Measurements from ENCODE around the gene PEX5L. TPM values are rescaled to one million over a fixed set of nuclear protein-coding genes. Genes with fewer than 3 reads are reported as not detected.

Gene PEX5L
- total and polyA plus RNA-seq, 8 donors: 1.1 to 30.2 (median 8.6) TPM

DNA sequence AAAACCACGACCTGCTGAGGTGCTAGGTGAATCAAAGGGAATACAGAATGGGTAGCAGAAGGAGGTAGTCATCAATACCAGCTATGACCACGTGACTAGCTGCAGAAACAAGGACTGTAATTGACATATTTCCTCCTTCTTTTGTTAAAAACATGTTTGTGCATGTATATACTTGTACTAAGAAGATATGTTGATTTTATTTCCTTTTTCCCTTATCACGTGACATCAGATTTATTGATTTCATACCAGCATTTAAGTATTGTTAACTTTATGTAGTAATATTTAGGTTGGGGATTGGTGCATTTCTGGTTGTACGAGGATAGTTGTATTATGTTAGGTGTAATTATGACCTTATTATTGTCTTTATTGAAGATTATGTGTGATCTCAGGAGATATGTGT, 36.2 kb downstream of the PEX5L start:
- H3K9me3 ChIP-seq: no peaks in the 10 kb centered on the region
- ATAC-seq (no peak), DNase-seq (no peak), FAIRE-seq (no peak)
- 80 to 85% methylated on average over 4 of the region's 4 CpGs for WGBS, 2 donors
- no peak overlapping the region for H3K27ac ChIP-seq
- no peaks in the 10 kb centered on the region for H3K27me3 ChIP-seq
- no peaks in the 10 kb centered on the region for H3K36me3 ChIP-seq
- TF ChIP-seq, protein P1, sequence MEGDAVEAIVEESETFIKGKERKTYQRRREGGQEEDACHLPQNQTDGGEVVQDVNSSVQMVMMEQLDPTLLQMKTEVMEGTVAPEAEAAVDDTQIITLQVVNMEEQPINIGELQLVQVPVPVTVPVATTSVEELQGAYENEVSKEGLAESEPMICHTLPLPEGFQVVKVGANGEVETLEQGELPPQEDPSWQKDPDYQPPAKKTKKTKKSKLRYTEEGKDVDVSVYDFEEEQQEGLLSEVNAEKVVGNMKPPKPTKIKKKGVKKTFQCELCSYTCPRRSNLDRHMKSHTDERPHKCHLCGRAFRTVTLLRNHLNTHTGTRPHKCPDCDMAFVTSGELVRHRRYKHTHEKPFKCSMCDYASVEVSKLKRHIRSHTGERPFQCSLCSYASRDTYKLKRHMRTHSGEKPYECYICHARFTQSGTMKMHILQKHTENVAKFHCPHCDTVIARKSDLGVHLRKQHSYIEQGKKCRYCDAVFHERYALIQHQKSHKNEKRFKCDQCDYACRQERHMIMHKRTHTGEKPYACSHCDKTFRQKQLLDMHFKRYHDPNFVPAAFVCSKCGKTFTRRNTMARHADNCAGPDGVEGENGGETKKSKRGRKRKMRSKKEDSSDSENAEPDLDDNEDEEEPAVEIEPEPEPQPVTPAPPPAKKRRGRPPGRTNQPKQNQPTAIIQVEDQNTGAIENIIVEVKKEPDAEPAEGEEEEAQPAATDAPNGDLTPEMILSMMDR (IDR thresholded peaks at IDR 0.05): no peak
- H3K4me3 ChIP-seq: no peak overlapping the region
- intact Hi-C loops (cut with DNase I): no loop called here
- H3K4me1 ChIP-seq: no peaks in the 10 kb centered on the region

DNA sequence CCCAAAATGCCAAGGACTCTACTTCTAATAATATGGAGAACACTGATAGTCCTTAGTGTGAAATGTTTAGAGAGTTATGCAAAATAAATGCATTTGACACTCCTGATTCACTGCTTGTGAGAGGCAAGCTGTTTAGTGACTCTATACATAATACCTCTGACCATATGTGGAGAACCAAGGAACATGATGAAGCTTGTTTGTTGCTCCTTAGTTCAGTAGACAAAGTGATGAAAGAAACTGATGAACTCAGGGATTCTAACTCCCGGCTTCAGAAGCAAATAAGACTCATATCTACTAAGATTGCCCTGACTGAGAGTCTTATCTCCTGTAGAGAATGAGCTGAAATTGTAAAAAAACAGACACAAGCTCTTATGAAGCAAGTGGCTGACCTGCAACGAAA, 41.3 kb downstream of the PEX5L start:
- no peak for FAIRE-seq
- Histone ChIP-seq H3K27me3 (no peaks in the 10 kb centered on the region), H3K4me1 (no peaks in the 10 kb centered on the region), H3K36me3 (no peaks in the 10 kb centered on the region), H3K9me3 (no peaks in the 10 kb centered on the region), H3K27ac (no peak overlapping the region), H3K4me3 (no peak overlapping the region)
- ATAC-seq: no peak
- intact Hi-C loops (cut with DNase I): no loop called here
- no peak for DNase-seq
- 51 to 78% methylated on average over 2 of the region's 2 CpGs for WGBS, 2 donors
- TF ChIP-seq, protein P1 (IDR thresholded peaks at IDR 0.05): no peak

DNA sequence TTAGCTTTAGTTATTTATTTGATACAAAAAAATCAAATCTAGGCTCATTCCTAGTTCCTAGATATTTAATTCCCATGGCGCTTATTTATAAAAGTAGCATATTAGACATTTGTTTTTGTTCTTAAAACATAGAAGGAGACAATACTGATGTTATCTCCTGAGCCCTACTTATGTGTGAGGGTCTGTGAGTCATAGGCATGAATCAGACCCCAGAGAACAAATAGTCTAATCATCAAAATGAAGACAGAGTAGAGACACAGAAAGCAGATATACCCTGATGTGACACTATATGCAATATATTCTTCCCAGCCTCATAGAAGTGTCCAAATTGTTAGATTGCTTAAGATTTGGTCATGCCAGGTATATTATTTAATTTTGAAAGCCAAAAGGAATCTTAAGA, 44.9 kb downstream of the PEX5L start:
- no peaks in the 10 kb centered on the region for H3K9me3 ChIP-seq
- intact Hi-C loops (cut with DNase I): no loop called here
- H3K4me1 ChIP-seq: no peaks in the 10 kb centered on the region
- H3K27me3 ChIP-seq: no peaks in the 10 kb centered on the region
- H3K36me3 ChIP-seq: no peaks in the 10 kb centered on the region
- ATAC-seq: no peak
- 90 to 97% methylated on average over 1 of the region's 1 CpG for WGBS, 2 donors
- no peak for DNase-seq
- no peak overlapping the region for H3K27ac ChIP-seq
- TF ChIP-seq, protein P1 (IDR thresholded peaks at IDR 0.05): no peak
- no peak overlapping the region for H3K4me3 ChIP-seq
- FAIRE-seq: no peak

DNA sequence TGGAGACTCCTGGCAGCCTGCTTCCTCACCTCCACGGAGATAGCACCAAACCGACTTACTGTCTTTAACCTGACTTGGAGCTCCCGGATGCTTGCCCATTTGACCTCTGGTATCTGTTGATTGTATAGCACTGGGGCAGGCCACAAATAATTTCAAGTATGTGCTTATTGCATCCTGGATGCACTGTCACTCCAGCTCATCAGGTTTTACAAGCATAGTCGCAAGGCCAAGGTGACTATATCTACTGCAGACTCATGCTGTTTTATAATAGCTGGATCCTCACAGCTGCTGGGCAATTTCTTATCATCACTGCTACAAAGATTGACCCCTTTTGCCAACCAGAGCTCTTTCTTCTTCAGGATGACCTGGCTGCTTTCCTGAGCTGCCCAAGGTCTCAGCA, 45.6 kb downstream of the PEX5L start:
- Histone ChIP-seq H3K36me3 (no peaks in the 10 kb centered on the region), H3K4me3 (no peak overlapping the region), H3K27me3 (no peaks in the 10 kb centered on the region), H3K9me3 (no peaks in the 10 kb centered on the region), H3K4me1 (no peaks in the 10 kb centered on the region), H3K27ac (no peak overlapping the region)
- FAIRE-seq: no peak
- intact Hi-C loops (cut with DNase I): no loop called here
- 81 to 84% methylated on average over 4 of the region's 4 CpGs for WGBS, 2 donors
- ATAC-seq: peak in 1 of 4 donors; percentile 26
- TF ChIP-seq, protein P1 (IDR thresholded peaks at IDR 0.05): no peak
- no peak for DNase-seq

DNA sequence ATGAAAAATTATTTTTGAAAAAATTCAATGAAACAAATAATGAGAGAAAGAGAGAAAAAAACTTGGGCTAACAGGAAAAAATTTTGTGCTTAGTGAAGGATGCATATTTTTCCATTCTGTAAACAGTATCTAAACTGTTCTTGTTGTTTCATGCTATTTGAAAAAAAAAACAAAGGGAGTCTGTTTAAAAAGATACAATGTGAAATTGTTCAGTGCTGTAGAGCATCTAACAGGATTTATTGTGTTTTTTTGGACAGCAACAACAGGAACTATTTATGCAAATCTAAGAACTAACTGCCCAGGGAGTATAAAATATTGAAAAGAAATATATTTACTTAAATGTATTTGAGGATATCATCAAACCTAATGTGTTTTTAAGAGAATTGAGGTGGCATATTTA, 55.1 kb downstream of the PEX5L start:
- no peaks in the 10 kb centered on the region for H3K9me3 ChIP-seq
- intact Hi-C loops (cut with DNase I): no loop called here
- no peaks in the 10 kb centered on the region for H3K4me1 ChIP-seq
- H3K27ac ChIP-seq: no peak overlapping the region
- TF ChIP-seq, protein P1 (IDR thresholded peaks at IDR 0.05): no peak
- H3K27me3 ChIP-seq: no peaks in the 10 kb centered on the region
- DNase-seq (no peak), ATAC-seq (no peak), FAIRE-seq (no peak)
- H3K4me3 ChIP-seq: no peak overlapping the region
- H3K36me3 ChIP-seq: no peaks in the 10 kb centered on the region

All from pancreas (tissue), 10 donors.